HepG2 (cell line): Measurements from ENCODE around the gene BCAS4. TPM values are rescaled to one million over a fixed set of nuclear protein-coding genes. Genes with fewer than 3 reads are reported as not detected.

Source experiments
- ATAC-seq: fragments of 200-7000 bp; cut with Tn5 transposase; 3 replicates; pipeline ENCODE4 v1.9.1; 2020; ENCODE audit warnings: mild to moderate bottlenecking, moderate library complexity
- BruUV-seq: library from RNA; stranded (reverse); fragments of 400-500 nt; replicated peaks from 2 replicates; lab custom pipeline; 2021; lab: Mats Ljungman, UMichigan
- CTCF ChIA-PET: fragments of 300-600 bp; formaldehyde crosslinking; extraction: SDS; loops from one replicate; lab custom pipeline; 2021; ENCODE audit warnings: low total read pairs, inconsistent platforms, low intra/inter-chr PET ratio; lab: Yijun Ruan, JAX
- POLR2A ChIA-PET: fragments of 350-600 bp; sonication (Branson Sonifier 250); formaldehyde crosslinking; loops from one replicate; lab custom pipeline; 2020; ENCODE audit warnings: antibody characterized with exemption, inconsistent platforms; lab: Yijun Ruan, JAX
- DNase-seq: peaks from one replicate; pipeline ENCODE4 v3.0.0-alpha.2; 2015; ENCODE audit warnings: low spot score
- FAIRE-seq: peaks from 3 replicates; lab custom pipeline; 2011; peaks lifted over from hg19 to GRCh38; lab: Jason Lieb, UNC
- H2AFZ ChIP-seq: one replicate; pipeline ENCODE4 v1.6.1; 2011; ENCODE audit warnings: low read length, inconsistent platforms
- H3K27ac ChIP-seq: fragments of 300-600 bp; 3 replicates; pipeline ENCODE4 v1.8.0; 2011; ENCODE audit warnings: mixed run types, mild to moderate bottlenecking, mixed read lengths, low read length, inconsistent platforms; ENCODE audit not compliant: insufficient read depth; ENCODE audit errors: extremely low read length
- H3K27me3 ChIP-seq, 2 experiments: fragments of 200-600 bp in 1 of 2; 2 replicates in 1 of 2; 3 replicates in 1 of 2; pipeline versions ENCODE4 v1.6.0 to v1.8.0; 2011; ENCODE audit warnings: low read length in 2 of 2, mild to moderate bottlenecking in 2 of 2, moderate library complexity in 2 of 2, inconsistent platforms in 1 of 2; ENCODE audit not compliant: insufficient read depth in 2 of 2, control insufficient read depth in 1 of 2
- H3K36me3 ChIP-seq, 2 experiments: fragments of 200-600 bp in 1 of 2; replicated peaks in 1 of 2; 2 replicates in 1 of 2; 3 replicates in 1 of 2; pipeline versions ENCODE4 v1.5.1 to v1.8.0; 2011; ENCODE audit warnings: low read length in 2 of 2, inconsistent platforms in 1 of 2; ENCODE audit not compliant: insufficient read depth in 2 of 2, control insufficient read depth in 1 of 2
- H3K4me1 ChIP-seq: 2 replicates; pipeline ENCODE4 v1.5.1; 2012; ENCODE audit warnings: low read length, inconsistent platforms; ENCODE audit not compliant: insufficient read depth
- H3K4me2 ChIP-seq: 2 replicates; pipeline ENCODE4 v1.6.0; 2011; ENCODE audit warnings: low read depth, low read length, inconsistent platforms
- H3K4me3 ChIP-seq, 3 experiments: fragments of 200-600 bp in 1 of 3; sonication (generic), shearing (Covaris generic) in 1 of 3; replicated peaks in 1 of 3; 2 replicates each; pipeline ENCODE4 v1.5.1; 2011 to 2016; ENCODE audit warnings: low read length in 3 of 3, inconsistent platforms in 2 of 3, low read depth in 2 of 3, mild to moderate bottlenecking in 2 of 3, control low read depth in 1 of 3, mixed read lengths in 1 of 3; ENCODE audit not compliant: insufficient read depth in 1 of 3
- H3K79me2 ChIP-seq: one replicate; pipeline ENCODE4 v1.6.1; 2011; ENCODE audit warnings: low read length, inconsistent platforms; ENCODE audit not compliant: insufficient read depth
- H3K9ac ChIP-seq: 2 replicates; pipeline ENCODE4 v1.6.0; 2011; ENCODE audit warnings: mild to moderate bottlenecking, low read depth, low read length, inconsistent platforms; ENCODE audit not compliant: insufficient read depth
- H3K9me3 ChIP-seq: 2 replicates; pipeline ENCODE4 v1.5.1; 2012; ENCODE audit warnings: mild to moderate bottlenecking, low read length
- H4K20me1 ChIP-seq: 2 replicates; pipeline ENCODE4 v1.6.0; 2011; ENCODE audit warnings: inconsistent platforms, mild to moderate bottlenecking, low read length, moderate library complexity; ENCODE audit not compliant: insufficient read depth
- EHMT2 ChIP-seq: fragments of 200-600 bp; sonication (generic); IDR thresholded peaks from 2 replicates; pipeline ENCODE4 v1.7.0; 2017; ENCODE audit warnings: antibody characterized with exemption, low read depth, low read length, borderline replicate concordance
- FIP1L1 ChIP-seq: fragments of 200-400 bp; formaldehyde crosslinking; IDR thresholded peaks from 2 replicates; pipeline ENCODE4 v1.6.1; 2018; ENCODE audit warnings: low read depth, mild to moderate bottlenecking, low read length, moderate library complexity, borderline replicate concordance; ENCODE audit not compliant: insufficient read depth
- FOXM1 ChIP-seq: sonication (generic); formaldehyde crosslinking; IDR thresholded peaks from 2 replicates; pipeline ENCODE4 v1.5.0; 2020; ENCODE audit warnings: missing genetic modification reagents
- MEIS2 ChIP-seq: sonication (generic); formaldehyde crosslinking; IDR thresholded peaks from 2 replicates; pipeline ENCODE4 v1.9.0; 2021; ENCODE audit warnings: mild to moderate bottlenecking, missing genetic modification reagents
- POLR2AphosphoS2 ChIP-seq: IDR thresholded peaks from 2 replicates; pipeline ENCODE4 v1.6.1; 2011; ENCODE audit warnings: low read depth, low read length, improper control_type of control experiment
- SRSF4 ChIP-seq: fragments of 200-400 bp; formaldehyde crosslinking; IDR thresholded peaks from one replicate; pipeline ENCODE4 v1.6.1; 2018; ENCODE audit warnings: mild to moderate bottlenecking, low read depth, low read length, moderate library complexity; ENCODE audit not compliant: poor library complexity, severe bottlenecking
- STAG1 ChIP-seq: sonication (generic); formaldehyde crosslinking; IDR thresholded peaks from 2 replicates; pipeline ENCODE4 v1.4.0; 2020; ENCODE audit warnings: missing genetic modification reagents
- TBX3 ChIP-seq: fragments of 450-650 bp; IDR thresholded peaks from 2 replicates; pipeline ENCODE4 v1.6.1; 2017; ENCODE audit warnings: antibody characterized with exemption, mild to moderate bottlenecking, inconsistent platforms, borderline replicate concordance
- TCF12 ChIP-seq, 2 experiments: fragments of 450-650 bp in 1 of 2; sonication (generic) in 1 of 2; formaldehyde crosslinking in 1 of 2; IDR thresholded peaks; 2 replicates each; pipeline versions ENCODE4 v1.6.1 to v1.8.0; 2017 to 2022; ENCODE audit warnings: antibody characterized with exemption in 1 of 2, mild to moderate bottlenecking in 1 of 2, missing genetic modification reagents in 1 of 2, moderate library complexity in 1 of 2
- ZBTB10 ChIP-seq: sonication (generic); formaldehyde crosslinking; IDR thresholded peaks from 2 replicates; pipeline ENCODE4 v1.4.0; 2020; ENCODE audit warnings: missing genetic modification reagents, borderline replicate concordance
- ZFY ChIP-seq: sonication (generic); formaldehyde crosslinking; IDR thresholded peaks from 2 replicates; pipeline ENCODE4 v1.4.0; 2020; ENCODE audit warnings: missing genetic modification reagents
- ZNF547 ChIP-seq: sonication (generic); formaldehyde crosslinking; IDR thresholded peaks from 2 replicates; pipeline ENCODE4 v1.5.1; 2020; ENCODE audit warnings: mild to moderate bottlenecking, missing genetic modification reagents
- ZNF75D ChIP-seq: sonication (generic); formaldehyde crosslinking; IDR thresholded peaks from 2 replicates; pipeline ENCODE4 v1.8.1; 2023; ENCODE audit warnings: missing genetic modification reagents, mild to moderate bottlenecking, borderline replicate concordance
- WGBS: methylation state at CpG from one replicate; pipeline ENCODE4 v1.1.6; 2017; ENCODE audit warnings: low lambda C conversion rate; 5-methylcytosine and 5-hydroxymethylcytosine counted together
- in situ Hi-C: cut with HindIII; loops from 2 replicates; pipeline ENCODE4 v1.10.0; 2017; ENCODE audit warnings: low pct_unique_long_range_greater_than_20kb; ENCODE audit not compliant: extremely low pct_ligation_motif_present
- intact Hi-C: fragments of 100-400 bp; cut with micrococcal nuclease; formaldehyde crosslinking; loops from one replicate; pipeline ENCODE4 v1.10.0; 2022; ENCODE audit not compliant: unreplicated experiment
- polyA plus RNA-seq, 8 experiments: library from polyadenylated mRNA; depleted of rRNA in 3 of 8; stranded (reverse) in 7 of 8; unstranded in 1 of 8; fragments of >200 nt; fragmentation: Illumina TruSeq in 4 of 8; extraction: Trizol in 4 of 8; gene quantifications; 2 replicates each; pipeline versions ENCODE4 v1.2.1 to v1.2.3, GENCODE V29; 2011 to 2016; ENCODE audit warnings: low read depth in 4 of 8, missing spikeins in 1 of 8, mixed read lengths in 1 of 8; ENCODE audit not compliant: insufficient read depth in 1 of 8
- total RNA-seq, 5 experiments: library from RNA; depleted of rRNA; stranded (reverse); fragments of >200 nt; fragmentation: Illumina TruSeq; extraction: Trizol; gene quantifications; 2 replicates each; pipeline ENCODE4 v1.2.3, GENCODE V29; 2016; ENCODE audit warnings: low read depth in 1 of 5
- TF ChIP-seq, protein P1 (sequence below): sonication (generic); formaldehyde crosslinking; IDR thresholded peaks from 2 replicates; pipeline ENCODE4 v1.5.1; 2020; ENCODE audit warnings: mild to moderate bottlenecking, missing genetic modification reagents, moderate library complexity

The BCAS4 gene
- total and polyA plus RNA-seq, 2 of the 13 experiments (the other 11 are each of a cell fraction or from before 2014, with no cell fraction given), result 7.2 to 8.0 TPM

DNA sequence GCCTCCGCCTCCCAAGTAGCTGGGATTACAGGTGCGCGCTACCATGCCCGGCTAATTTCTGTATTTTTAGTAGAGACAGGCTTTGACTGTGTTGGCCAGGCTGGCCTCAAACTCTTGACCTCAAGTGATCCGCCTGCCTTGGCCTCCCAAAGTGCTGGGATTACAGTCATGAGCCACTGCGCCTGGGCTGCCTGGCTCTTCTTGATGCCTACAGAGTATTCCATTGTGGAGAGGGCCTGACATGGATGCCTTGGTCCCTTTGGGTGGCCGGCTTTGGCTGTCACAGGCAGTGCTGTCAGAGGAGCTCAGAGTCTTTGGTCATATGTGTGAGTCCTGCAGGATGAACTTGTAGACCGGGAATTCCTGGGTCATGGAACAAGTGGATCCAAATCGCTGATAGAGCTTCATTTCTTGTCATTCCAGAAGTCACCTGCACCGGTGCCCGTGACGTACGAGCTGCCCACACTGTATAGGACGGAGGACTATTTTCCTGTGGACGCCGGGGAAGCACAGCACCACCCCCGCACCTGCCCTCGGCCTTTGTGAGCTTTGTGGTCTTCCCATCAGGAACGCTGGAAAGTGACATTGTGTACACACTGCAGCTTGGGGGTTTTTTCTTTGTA is 81.3 kb downstream of the BCAS4 start:
- Histone ChIP-seq H3K27ac (no peak overlapping the region), H4K20me1 (no peaks in the 10 kb centered on the region), H3K9ac (no peak overlapping the region), H3K27me3 (no peaks in the 10 kb centered on the region), H3K9me3 (no peaks in the 10 kb centered on the region), H3K4me1 (peaks cover 36% of the 10 kb centered on the region), H3K4me3 (no peak overlapping the region), H3K36me3 (no peaks in the 10 kb centered on the region), H2AFZ (no peak overlapping the region), H3K4me2 (no peak overlapping the region), H3K79me2 (no peaks in the 10 kb centered on the region)
- in situ Hi-C loops, result no loop called here
- no peak for FAIRE-seq
- intact Hi-C loops, result no loop called here
- CTCF ChIA-PET, result no interaction called here
- 92% methylated on average over 19 of the region's 19 CpGs for WGBS
- no peak for ATAC-seq
- no TSS peak for BruUV-seq
- DNase-seq, result no peak
- no peak for TF ChIP-seq POLR2AphosphoS2
- no peak for TF ChIP-seq ZBTB10 (CRISPR knock-in tag)
- TF ChIP-seq ZNF75D (CRISPR knock-in tag), result no peak
- no peak for TF ChIP-seq ZNF547 (CRISPR knock-in tag)
- TF ChIP-seq, protein P1, sequence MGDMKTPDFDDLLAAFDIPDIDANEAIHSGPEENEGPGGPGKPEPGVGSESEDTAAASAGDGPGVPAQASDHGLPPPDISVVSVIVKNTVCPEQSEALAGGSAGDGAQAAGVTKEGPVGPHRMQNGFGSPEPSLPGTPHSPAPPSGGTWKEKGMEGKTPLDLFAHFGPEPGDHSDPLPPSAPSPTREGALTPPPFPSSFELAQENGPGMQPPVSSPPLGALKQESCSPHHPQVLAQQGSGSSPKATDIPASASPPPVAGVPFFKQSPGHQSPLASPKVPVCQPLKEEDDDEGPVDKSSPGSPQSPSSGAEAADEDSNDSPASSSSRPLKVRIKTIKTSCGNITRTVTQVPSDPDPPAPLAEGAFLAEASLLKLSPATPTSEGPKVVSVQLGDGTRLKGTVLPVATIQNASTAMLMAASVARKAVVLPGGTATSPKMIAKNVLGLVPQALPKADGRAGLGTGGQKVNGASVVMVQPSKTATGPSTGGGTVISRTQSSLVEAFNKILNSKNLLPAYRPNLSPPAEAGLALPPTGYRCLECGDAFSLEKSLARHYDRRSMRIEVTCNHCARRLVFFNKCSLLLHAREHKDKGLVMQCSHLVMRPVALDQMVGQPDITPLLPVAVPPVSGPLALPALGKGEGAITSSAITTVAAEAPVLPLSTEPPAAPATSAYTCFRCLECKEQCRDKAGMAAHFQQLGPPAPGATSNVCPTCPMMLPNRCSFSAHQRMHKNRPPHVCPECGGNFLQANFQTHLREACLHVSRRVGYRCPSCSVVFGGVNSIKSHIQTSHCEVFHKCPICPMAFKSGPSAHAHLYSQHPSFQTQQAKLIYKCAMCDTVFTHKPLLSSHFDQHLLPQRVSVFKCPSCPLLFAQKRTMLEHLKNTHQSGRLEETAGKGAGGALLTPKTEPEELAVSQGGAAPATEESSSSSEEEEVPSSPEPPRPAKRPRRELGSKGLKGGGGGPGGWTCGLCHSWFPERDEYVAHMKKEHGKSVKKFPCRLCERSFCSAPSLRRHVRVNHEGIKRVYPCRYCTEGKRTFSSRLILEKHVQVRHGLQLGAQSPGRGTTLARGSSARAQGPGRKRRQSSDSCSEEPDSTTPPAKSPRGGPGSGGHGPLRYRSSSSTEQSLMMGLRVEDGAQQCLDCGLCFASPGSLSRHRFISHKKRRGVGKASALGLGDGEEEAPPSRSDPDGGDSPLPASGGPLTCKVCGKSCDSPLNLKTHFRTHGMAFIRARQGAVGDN (CRISPR knock-in tag), result no peak
- TF ChIP-seq SRSF4, result no peak
- no peak for TF ChIP-seq FOXM1 (CRISPR knock-in tag)
- TF ChIP-seq TBX3, result no peak
- no peak for TF ChIP-seq MEIS2
- no peak for TF ChIP-seq ZFY (CRISPR knock-in tag)
- TF ChIP-seq FIP1L1, result no peak
- TF ChIP-seq EHMT2, result no peak
- TF ChIP-seq TCF12 (IDR thresholded peaks at IDR 0.05), result no peak
- no peak for TF ChIP-seq TCF12 (CRISPR knock-in tag; IDR thresholded peaks at IDR 0.05)
- TF ChIP-seq STAG1, result no peak
- POLR2A ChIA-PET, result no interaction called here
